GM21723 (cell line): Measurements from ENCODE around the gene MMP1.
"Not testable (repeated sequence)": the region's sequence is repeated elsewhere in the genome, so short reads cannot be mapped to it uniquely, and the experiment has no call there.

Source experiments
- ATAC-seq: cut with Tn5 transposase; IDR thresholded peaks from one replicate; pipeline ENCODE4 v1.9.1; 2021; ENCODE audit warnings: mild to moderate bottlenecking, moderate library complexity; ENCODE audit not compliant: unreplicated experiment

MMP1 gene

GRCh38 chr11:102762361-102762767, 35.6 kb downstream of the MMP1 start:
- no peak for ATAC-seq

GRCh38 chr11:102761646-102762238, 36.2 kb downstream of the MMP1 start:
- ATAC-seq = no peak

DNA sequence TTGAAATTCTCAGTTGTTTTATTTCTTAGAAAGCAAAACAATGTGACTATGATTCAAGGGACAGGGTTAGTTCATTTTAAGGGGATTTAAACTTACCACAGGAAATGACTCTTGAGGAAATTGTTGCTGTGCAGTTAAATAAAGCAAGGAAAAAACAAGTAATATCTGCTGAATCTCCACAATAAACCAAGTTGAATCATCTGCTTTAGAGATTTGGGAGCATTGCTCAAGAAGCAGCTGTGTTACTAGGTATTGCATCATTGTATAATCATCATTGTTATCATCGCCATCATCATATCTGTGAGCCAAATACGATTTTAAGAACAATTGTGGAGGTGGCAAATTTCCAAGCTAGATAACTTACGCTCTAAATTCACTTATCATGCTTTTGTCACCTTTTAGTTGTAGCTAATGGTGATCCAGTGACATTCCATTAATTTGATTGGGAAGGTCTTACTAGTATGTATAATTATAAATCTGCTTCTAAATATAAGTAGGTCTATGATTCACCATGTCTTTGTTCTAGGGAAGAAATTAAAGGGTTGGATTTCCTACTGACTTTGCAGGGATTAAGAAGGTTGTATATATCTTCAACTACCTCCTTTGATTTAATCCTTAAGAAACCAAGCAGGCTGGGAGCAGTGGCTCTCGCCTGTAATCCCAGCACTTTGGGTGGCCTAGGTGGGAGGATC, 37.5 kb downstream of the MMP1 start:
- ATAC-seq = no peak

DNA sequence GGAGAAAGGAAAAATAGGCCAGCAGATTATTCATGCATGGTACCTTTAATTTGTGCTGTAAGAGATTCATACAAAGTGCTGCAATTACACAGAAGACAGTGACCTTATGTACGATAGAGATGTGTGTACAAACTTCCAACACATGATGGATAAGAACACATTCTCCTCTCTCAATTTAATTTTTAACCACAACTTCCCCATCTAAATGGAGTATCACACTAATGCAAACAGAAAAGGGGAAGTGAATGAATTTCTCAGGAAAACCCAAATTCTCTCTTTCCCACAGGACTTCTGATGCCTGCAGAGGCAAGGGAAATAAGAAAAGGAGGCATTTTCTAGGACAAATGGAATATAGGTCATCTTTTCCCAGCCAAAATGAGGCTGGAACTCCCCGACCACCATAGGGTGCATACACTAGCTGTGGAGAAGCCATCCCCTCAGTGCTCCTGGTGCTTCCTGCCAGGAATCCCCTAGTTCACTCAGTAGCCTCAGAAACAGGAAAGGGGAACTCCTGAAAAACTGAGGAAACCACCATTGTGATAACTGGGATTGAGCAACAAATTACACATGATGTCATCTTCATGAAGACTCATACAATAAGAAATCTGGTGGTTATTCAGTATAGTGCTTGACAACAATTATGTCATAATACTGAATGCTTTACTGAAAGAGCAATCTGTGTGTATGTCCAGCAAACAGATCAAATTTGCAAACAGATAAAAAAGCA, 40.0 kb downstream of the MMP1 start:
- no peak for ATAC-seq

GRCh38 chr11:102753267-102753666, 44.7 kb downstream of the MMP1 start:
- no peak for ATAC-seq

- ATAC-seq = no peak
These were observed 46.3 kb downstream of the MMP1 start for GRCh38 chr11:102751673-102752072.

DNA sequence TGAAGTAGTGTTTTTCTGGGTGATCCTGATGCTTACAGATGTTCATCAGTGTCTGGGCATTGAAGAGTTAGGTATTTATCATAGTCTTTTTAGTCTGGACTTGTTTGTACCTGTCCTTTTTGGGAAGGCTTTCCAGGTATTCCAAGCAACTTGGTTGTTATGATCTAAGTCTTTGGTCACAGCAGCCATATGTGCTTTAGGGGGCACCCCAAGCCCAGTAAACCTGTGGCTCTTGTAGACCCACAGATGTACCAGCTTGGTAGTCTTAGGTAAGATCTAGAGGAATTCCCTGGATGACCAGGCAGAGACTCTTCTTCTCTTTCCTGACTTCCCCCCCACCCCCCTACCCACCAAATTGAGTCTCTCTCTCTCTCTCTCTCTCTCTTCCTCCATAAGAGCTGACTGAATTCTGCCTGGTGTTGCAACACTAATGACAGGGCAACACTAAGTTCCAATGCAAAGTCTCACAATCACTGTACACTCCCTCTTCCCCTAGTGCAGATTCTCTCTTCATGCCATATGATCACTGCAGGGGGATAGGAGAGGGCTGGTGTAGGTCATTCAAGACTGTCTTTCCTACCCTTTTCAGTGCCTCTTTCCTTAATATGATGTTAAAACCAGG, 48.7 kb downstream of the MMP1 start:
- no peak for ATAC-seq

DNA sequence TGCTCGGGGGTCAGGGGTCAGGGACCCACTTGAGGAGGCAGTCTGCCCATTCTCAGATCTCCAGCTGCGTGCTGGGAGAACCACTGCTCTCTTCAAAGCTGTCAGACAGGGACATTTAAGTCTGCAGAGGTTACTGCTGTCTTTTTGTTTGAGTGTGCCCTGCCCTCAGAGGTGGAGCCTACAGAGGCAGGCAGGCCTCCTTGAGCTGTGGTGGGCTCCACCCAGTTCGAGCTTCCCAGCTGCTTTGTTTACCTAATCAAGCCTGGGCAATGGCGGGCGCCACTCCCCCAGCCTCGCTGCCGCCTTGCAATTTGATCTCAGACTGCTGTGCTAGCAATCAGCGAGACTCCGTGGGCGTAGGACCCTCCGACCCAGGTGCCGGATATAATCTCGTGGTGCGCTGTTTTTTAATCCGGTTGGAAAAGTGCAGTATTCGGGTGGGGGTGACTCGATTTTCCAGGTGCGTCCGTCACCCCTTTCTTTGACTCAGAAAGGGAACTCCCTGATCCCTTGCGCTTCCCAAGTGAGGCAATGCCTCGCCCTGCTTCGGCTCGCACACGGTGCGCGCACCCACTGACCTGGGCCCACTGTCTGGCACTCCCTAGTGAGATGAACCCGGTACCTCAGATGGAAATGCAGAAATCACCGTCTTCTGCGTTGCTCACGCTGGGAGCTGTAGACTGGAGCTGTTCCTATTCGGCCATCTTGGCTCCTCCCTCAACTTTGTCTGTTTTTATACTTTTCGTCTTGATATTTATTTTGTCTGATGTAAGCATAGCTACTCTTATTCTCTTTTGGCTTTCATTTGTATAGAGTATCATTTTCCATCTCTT, 51.0 kb downstream of the MMP1 start:
- ATAC-seq = not testable (repeated sequence)
